WTC11 (cell line): ENCODE measurements around the gene HFE. TPM values are rescaled to one million over a fixed set of nuclear protein-coding genes. Genes with fewer than 3 reads are reported as not detected.

Experiments
- ATAC-seq: fragments of 200-7000 bp; cut with Tn5 transposase; 2 replicates; pipeline ENCODE4 v1.10.0; 2021; ENCODE audit warnings: mild to moderate bottlenecking, moderate library complexity
- CTCF ChIA-PET: fragments of 300-600 bp; sonication (Branson Sonifier 250); formaldehyde crosslinking; loops from one replicate; lab custom pipeline; 2021; ENCODE audit warnings: antibody characterized with exemption; lab: Charles Lee
- POLR2A ChIA-PET: fragments of 350-600 bp; sonication (Branson Sonifier 250); formaldehyde crosslinking; loops from one replicate; lab custom pipeline; 2021; ENCODE audit warnings: antibody characterized with exemption; lab: Charles Lee
- DNase-seq: peaks from one replicate; pipeline ENCODE4 v3.0.0; 2021; ENCODE audit warnings: low spot score
- H3K27ac Mint-ChIP-seq: 2 replicates; pipeline ENCODE4 v1.8.0; 2021; ENCODE audit warnings: mixed read lengths
- H3K27me3 Mint-ChIP-seq: 2 replicates; pipeline ENCODE4 v1.8.0; 2021; ENCODE audit warnings: low read depth, mild to moderate bottlenecking, moderate library complexity, mixed read lengths
- H3K36me3 Mint-ChIP-seq: 2 replicates; pipeline ENCODE4 v1.8.0; 2021; ENCODE audit warnings: mixed read lengths
- H3K4me1 Mint-ChIP-seq: 2 replicates; pipeline ENCODE4 v1.8.0; 2022; ENCODE audit warnings: mixed read lengths
- H3K4me3 Mint-ChIP-seq: 2 replicates; pipeline ENCODE4 v1.8.0; 2021; ENCODE audit warnings: mild to moderate bottlenecking, moderate library complexity, mixed read lengths
- H3K9me3 Mint-ChIP-seq: 2 replicates; pipeline ENCODE4 v1.8.0; 2021; ENCODE audit warnings: mixed read lengths
- CREM ChIP-seq: sonication (generic); formaldehyde crosslinking; IDR thresholded peaks from 2 replicates; pipeline ENCODE4 v1.8.1; 2022; ENCODE audit warnings: mild to moderate bottlenecking, missing genetic modification reagents, moderate library complexity
- ETV6 ChIP-seq: sonication (generic); formaldehyde crosslinking; IDR thresholded peaks from 2 replicates; pipeline ENCODE4 v1.8.1; 2022; ENCODE audit warnings: mild to moderate bottlenecking, missing genetic modification reagents
- FOXJ3 ChIP-seq: sonication (generic); formaldehyde crosslinking; IDR thresholded peaks from 2 replicates; pipeline ENCODE4 v1.9.0; 2021; ENCODE audit warnings: missing genetic modification reagents, mild to moderate bottlenecking, borderline replicate concordance
- FOXP1 ChIP-seq: sonication (generic); formaldehyde crosslinking; IDR thresholded peaks from 2 replicates; pipeline ENCODE4 v1.8.0; 2022; ENCODE audit warnings: missing genetic modification reagents, mild to moderate bottlenecking, moderate library complexity, borderline replicate concordance
- GABPB1 ChIP-seq: sonication (generic); formaldehyde crosslinking; IDR thresholded peaks from 2 replicates; pipeline ENCODE4 v1.8.1; 2023; ENCODE audit warnings: mild to moderate bottlenecking, missing genetic modification reagents
- GRHL2 ChIP-seq: fragments of 250-450 bp; sonication (Bioruptor Pico); IDR thresholded peaks from 2 replicates; pipeline ENCODE4 v1.8.0; 2022; ENCODE audit warnings: mild to moderate bottlenecking, moderate library complexity; ENCODE audit not compliant: insufficient replicate concordance, severe bottlenecking
- IRF2 ChIP-seq: sonication (generic); formaldehyde crosslinking; IDR thresholded peaks from 2 replicates; pipeline ENCODE4 v1.8.0; 2022; ENCODE audit warnings: low read depth, missing genetic modification reagents, borderline replicate concordance
- JUN ChIP-seq: sonication (generic); formaldehyde crosslinking; IDR thresholded peaks from 2 replicates; pipeline ENCODE4 v1.8.0; 2023; ENCODE audit warnings: mild to moderate bottlenecking, missing genetic modification reagents
- NFE2L1 ChIP-seq: sonication (generic); formaldehyde crosslinking; IDR thresholded peaks from 2 replicates; pipeline ENCODE4 v1.8.1; 2023; ENCODE audit warnings: missing genetic modification reagents
- PRRX2 ChIP-seq: fragments of 250-450 bp; sonication (Bioruptor Pico); IDR thresholded peaks from 2 replicates; pipeline ENCODE4 v1.8.0; 2021; ENCODE audit warnings: mild to moderate bottlenecking
- TEAD4 ChIP-seq: sonication (generic); formaldehyde crosslinking; IDR thresholded peaks from 2 replicates; pipeline ENCODE4 v1.8.0; 2022; ENCODE audit warnings: mild to moderate bottlenecking, missing genetic modification reagents
- ZNF121 ChIP-seq: sonication (generic); formaldehyde crosslinking; IDR thresholded peaks from 2 replicates; pipeline ENCODE4 v1.8.0; 2023; ENCODE audit warnings: missing genetic modification reagents
- ZNF219 ChIP-seq: sonication (generic); formaldehyde crosslinking; IDR thresholded peaks from 2 replicates; pipeline ENCODE4 v1.8.0; 2023; ENCODE audit warnings: missing genetic modification reagents, mild to moderate bottlenecking, borderline replicate concordance
- ZNF317 ChIP-seq: sonication (generic); formaldehyde crosslinking; IDR thresholded peaks from 2 replicates; pipeline ENCODE4 v1.8.1; 2023; ENCODE audit warnings: low read depth, mild to moderate bottlenecking, moderate library complexity, missing genetic modification reagents, borderline replicate concordance
- total RNA-seq: library from RNA; stranded (reverse); gene quantifications from 3 replicates; pipeline ENCODE4 v1.2.3, GENCODE V29; 2021
- TF ChIP-seq, protein P1 (sequence below): sonication (generic); formaldehyde crosslinking; conservative IDR thresholded peaks from 2 replicates; pipeline ENCODE4 v1.8.1; 2022; ENCODE audit warnings: mild to moderate bottlenecking, missing genetic modification reagents
- TF ChIP-seq, protein P2 (sequence below): sonication (generic); formaldehyde crosslinking; conservative IDR thresholded peaks from 2 replicates; pipeline ENCODE4 v1.8.1; 2023; ENCODE audit warnings: mild to moderate bottlenecking, low read depth, missing genetic modification reagents, moderate library complexity
- TF ChIP-seq, protein P3 (sequence below): sonication (generic); formaldehyde crosslinking; IDR thresholded peaks from 2 replicates; pipeline ENCODE4 v1.8.0; 2022; ENCODE audit warnings: mild to moderate bottlenecking, missing genetic modification reagents
- TF ChIP-seq, protein P4 (sequence below): fragments of 250-450 bp; sonication (Bioruptor Pico); IDR thresholded peaks from 2 replicates; pipeline ENCODE4 v1.9.0; 2021; ENCODE audit warnings: mild to moderate bottlenecking
- TF ChIP-seq, protein P5 (sequence below): fragments of 250-450 bp; sonication (Bioruptor Pico); IDR thresholded peaks from 2 replicates; pipeline ENCODE4 v1.9.0; 2021; ENCODE audit warnings: mild to moderate bottlenecking
- TF ChIP-seq, protein P6 (sequence below): fragments of 250-450 bp; sonication (Bioruptor Pico); IDR thresholded peaks from 2 replicates; pipeline ENCODE4 v1.9.0; 2021; ENCODE audit warnings: moderate library complexity, mild to moderate bottlenecking, inconsistent platforms, borderline replicate concordance
- TF ChIP-seq, protein P7 (sequence below): sonication (generic); formaldehyde crosslinking; IDR thresholded peaks from 2 replicates; pipeline ENCODE4 v1.8.0; 2023; ENCODE audit warnings: missing genetic modification reagents
- TF ChIP-seq, protein P8 (sequence below): fragments of 250-450 bp; sonication (Bioruptor Pico); conservative IDR thresholded peaks from 2 replicates; pipeline ENCODE4 v1.9.0; 2021; ENCODE audit warnings: mild to moderate bottlenecking

The HFE gene
- total RNA-seq, 1 experiment from 2014 or later: 1.9 TPM

DNA sequence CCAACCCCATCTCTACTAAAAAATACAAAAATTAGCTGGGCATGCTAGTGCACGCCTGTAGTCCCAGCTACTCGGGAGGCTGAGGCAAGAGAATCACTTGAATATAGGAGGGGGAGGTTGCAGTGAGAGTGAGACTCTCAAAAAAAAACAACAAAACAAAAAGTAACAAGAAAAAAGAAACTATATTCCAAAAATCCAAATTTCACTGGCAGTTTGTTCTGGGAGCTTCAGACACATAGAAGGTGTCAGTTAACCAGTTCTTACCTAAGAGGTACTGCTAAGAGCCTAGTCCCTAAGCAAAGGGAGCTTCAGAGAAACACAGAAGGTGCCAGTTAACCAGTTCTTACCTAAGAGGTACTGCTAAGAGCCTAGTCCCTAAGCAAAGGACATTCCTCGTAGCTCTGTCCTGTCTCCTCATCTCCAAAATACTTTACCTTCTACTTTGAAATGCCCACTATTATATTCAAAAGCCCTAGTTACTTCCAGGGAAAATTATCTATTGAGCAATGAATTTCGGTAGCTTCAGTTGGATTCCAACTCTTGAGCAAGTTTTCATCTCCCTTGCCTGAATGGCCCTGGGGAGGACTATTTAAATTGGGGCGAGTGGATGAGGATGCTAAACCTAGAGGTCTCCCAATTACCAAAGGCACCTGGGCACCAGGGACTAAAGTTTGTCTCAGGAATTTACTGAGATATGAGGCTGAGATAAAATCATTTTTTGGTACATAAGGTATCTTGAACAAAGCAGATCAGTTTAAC lies 41.0 kb downstream of the HFE start:
- peaks cover 42% of the 10 kb centered on the region for H3K36me3 Mint-ChIP-seq
- H3K27ac Mint-ChIP-seq: peak overlapping the region; percentile 99; the same call in 1 of the 2 replicates

DNA sequence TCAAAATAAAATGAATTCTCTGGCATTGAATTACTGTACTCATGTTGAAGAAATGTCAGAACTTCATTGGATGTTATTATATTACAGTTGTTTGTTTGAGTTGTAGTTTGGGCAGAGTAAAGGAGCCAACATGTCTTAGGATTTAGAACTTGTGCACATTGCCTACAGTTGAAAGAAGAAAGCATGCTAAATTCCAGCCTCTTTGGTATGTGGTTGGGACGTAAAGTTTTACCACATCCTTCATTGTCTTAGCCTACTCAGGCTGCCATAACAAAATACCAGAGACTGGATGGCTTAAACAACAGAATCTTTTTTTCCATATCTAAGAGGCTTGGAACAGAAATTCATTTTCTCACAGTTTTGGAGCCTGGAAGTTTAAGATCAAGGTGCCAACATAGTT lies 42.4 kb downstream of the HFE start:
- peak overlapping the region; percentile 22; the same call in 1 of the 2 replicates for H3K27ac Mint-ChIP-seq
- no peak overlapping the region for H3K4me3 Mint-ChIP-seq
- ChIA-PET POLR2A (interaction anchor here (8.3 kb wide), 1 partner anchor 29 kb away, joined by 563 read pairs; a partner anchor contains a TSS), CTCF (no interaction called here)
- no peaks in the 10 kb centered on the region for H3K9me3 Mint-ChIP-seq
- no peak for DNase-seq
- no peaks in the 10 kb centered on the region for H3K27me3 Mint-ChIP-seq
- peaks cover 31% of the 10 kb centered on the region for H3K4me1 Mint-ChIP-seq
- peaks cover 35% of the 10 kb centered on the region for H3K36me3 Mint-ChIP-seq
- ATAC-seq: no peak
- TF ChIP-seq, protein P1, sequence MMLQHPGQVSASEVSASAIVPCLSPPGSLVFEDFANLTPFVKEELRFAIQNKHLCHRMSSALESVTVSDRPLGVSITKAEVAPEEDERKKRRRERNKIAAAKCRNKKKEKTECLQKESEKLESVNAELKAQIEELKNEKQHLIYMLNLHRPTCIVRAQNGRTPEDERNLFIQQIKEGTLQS (CRISPR knock-in tag): no peak
- no peak for TF ChIP-seq GRHL2 (CRISPR knock-in tag)
- TF ChIP-seq, protein P2, sequence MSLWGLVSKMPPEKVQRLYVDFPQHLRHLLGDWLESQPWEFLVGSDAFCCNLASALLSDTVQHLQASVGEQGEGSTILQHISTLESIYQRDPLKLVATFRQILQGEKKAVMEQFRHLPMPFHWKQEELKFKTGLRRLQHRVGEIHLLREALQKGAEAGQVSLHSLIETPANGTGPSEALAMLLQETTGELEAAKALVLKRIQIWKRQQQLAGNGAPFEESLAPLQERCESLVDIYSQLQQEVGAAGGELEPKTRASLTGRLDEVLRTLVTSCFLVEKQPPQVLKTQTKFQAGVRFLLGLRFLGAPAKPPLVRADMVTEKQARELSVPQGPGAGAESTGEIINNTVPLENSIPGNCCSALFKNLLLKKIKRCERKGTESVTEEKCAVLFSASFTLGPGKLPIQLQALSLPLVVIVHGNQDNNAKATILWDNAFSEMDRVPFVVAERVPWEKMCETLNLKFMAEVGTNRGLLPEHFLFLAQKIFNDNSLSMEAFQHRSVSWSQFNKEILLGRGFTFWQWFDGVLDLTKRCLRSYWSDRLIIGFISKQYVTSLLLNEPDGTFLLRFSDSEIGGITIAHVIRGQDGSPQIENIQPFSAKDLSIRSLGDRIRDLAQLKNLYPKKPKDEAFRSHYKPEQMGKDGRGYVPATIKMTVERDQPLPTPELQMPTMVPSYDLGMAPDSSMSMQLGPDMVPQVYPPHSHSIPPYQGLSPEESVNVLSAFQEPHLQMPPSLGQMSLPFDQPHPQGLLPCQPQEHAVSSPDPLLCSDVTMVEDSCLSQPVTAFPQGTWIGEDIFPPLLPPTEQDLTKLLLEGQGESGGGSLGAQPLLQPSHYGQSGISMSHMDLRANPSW (CRISPR knock-in tag): no peak
- no peak for TF ChIP-seq CREM (CRISPR knock-in tag)
- TF ChIP-seq, protein P3, sequence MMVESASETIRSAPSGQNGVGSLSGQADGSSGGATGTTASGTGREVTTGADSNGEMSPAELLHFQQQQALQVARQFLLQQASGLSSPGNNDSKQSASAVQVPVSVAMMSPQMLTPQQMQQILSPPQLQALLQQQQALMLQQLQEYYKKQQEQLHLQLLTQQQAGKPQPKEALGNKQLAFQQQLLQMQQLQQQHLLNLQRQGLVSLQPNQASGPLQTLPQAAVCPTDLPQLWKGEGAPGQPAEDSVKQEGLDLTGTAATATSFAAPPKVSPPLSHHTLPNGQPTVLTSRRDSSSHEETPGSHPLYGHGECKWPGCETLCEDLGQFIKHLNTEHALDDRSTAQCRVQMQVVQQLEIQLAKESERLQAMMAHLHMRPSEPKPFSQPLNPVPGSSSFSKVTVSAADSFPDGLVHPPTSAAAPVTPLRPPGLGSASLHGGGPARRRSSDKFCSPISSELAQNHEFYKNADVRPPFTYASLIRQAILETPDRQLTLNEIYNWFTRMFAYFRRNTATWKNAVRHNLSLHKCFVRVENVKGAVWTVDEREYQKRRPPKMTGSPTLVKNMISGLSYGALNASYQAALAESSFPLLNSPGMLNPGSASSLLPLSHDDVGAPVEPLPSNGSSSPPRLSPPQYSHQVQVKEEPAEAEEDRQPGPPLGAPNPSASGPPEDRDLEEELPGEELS (CRISPR knock-in tag): no peak
- TF ChIP-seq JUN (CRISPR knock-in tag): no peak
- TF ChIP-seq FOXJ3: no peak
- no peak for TF ChIP-seq PRRX2 (CRISPR knock-in tag)
- no peak for TF ChIP-seq ZNF121 (CRISPR knock-in tag)
- TF ChIP-seq IRF2: no peak

More for the DNA sequence above, 41.0 kb downstream of the HFE start:
- no peak for TF ChIP-seq FOXP1 (CRISPR knock-in tag)
- no peak for TF ChIP-seq TEAD4 (CRISPR knock-in tag)
- no peak for TF ChIP-seq ZNF219 (CRISPR knock-in tag)
- TF ChIP-seq ETV6: no peak
- no peak for TF ChIP-seq NFE2L1 (CRISPR knock-in tag)
- TF ChIP-seq, protein P4, sequence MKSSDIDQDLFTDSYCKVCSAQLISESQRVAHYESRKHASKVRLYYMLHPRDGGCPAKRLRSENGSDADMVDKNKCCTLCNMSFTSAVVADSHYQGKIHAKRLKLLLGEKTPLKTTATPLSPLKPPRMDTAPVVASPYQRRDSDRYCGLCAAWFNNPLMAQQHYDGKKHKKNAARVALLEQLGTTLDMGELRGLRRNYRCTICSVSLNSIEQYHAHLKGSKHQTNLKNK: no peak
- TF ChIP-seq, protein P5, sequence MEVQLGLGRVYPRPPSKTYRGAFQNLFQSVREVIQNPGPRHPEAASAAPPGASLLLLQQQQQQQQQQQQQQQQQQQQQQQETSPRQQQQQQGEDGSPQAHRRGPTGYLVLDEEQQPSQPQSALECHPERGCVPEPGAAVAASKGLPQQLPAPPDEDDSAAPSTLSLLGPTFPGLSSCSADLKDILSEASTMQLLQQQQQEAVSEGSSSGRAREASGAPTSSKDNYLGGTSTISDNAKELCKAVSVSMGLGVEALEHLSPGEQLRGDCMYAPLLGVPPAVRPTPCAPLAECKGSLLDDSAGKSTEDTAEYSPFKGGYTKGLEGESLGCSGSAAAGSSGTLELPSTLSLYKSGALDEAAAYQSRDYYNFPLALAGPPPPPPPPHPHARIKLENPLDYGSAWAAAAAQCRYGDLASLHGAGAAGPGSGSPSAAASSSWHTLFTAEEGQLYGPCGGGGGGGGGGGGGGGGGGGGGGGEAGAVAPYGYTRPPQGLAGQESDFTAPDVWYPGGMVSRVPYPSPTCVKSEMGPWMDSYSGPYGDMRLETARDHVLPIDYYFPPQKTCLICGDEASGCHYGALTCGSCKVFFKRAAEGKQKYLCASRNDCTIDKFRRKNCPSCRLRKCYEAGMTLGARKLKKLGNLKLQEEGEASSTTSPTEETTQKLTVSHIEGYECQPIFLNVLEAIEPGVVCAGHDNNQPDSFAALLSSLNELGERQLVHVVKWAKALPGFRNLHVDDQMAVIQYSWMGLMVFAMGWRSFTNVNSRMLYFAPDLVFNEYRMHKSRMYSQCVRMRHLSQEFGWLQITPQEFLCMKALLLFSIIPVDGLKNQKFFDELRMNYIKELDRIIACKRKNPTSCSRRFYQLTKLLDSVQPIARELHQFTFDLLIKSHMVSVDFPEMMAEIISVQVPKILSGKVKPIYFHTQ (CRISPR knock-in tag): no peak
- TF ChIP-seq ZNF317 (CRISPR knock-in tag): no peak
- no peak for TF ChIP-seq GABPB1 (CRISPR knock-in tag)
- TF ChIP-seq, protein P6, sequence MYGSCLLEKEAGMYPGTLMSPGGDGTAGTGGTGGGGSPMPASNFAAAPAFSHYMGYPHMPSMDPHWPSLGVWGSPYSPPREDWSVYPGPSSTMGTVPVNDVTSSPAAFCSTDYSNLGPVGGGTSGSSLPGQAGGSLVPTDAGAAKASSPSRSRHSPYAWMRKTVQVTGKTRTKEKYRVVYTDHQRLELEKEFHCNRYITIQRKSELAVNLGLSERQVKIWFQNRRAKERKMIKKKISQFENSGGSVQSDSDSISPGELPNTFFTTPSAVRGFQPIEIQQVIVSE (CRISPR knock-in tag): no peak
- TF ChIP-seq, protein P7, sequence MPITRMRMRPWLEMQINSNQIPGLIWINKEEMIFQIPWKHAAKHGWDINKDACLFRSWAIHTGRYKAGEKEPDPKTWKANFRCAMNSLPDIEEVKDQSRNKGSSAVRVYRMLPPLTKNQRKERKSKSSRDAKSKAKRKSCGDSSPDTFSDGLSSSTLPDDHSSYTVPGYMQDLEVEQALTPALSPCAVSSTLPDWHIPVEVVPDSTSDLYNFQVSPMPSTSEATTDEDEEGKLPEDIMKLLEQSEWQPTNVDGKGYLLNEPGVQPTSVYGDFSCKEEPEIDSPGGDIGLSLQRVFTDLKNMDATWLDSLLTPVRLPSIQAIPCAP: no peak
- TF ChIP-seq, protein P8, sequence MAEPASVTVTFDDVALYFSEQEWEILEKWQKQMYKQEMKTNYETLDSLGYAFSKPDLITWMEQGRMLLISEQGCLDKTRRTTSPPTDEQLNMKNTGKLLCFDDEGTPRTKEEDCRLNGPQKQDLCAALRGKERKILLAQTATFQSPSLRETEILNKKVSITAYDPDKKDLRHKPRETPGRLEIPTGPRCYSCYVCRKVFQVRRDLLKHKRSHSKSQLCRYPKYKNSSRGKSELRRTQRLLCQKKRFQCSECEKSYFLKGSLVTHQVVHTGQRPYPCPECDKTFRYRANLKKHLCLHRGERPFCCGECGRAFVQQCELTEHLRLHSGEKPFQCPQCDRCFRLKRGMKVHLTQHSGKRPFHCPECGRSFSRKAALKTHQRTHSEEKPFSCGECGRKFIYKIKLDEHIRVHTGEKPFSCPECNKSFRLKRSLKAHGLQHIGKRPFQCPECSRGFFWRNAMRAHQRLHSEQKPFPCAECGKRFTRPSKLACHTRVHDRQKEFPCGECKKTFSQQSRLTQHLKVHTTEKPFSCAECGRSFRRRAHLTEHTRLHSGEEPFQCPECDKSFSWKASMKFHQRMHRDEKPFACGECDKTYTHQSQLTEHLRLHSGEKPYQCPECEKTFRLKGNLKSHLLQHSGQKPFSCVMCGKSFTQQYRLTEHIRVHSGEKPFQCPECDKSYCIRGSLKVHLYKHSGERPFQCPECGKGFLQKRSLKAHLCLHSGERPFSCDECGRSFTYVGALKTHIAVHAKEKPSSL: no peak
- Mint-ChIP-seq H3K27me3 (no peaks in the 10 kb centered on the region), H3K9me3 (no peaks in the 10 kb centered on the region), H3K4me3 (peak overlapping the region; percentile 95), H3K4me1 (peaks cover 31% of the 10 kb centered on the region)
- ChIA-PET CTCF (interaction anchor here (0.7 kb wide), 1 partner anchor 25 kb away, joined by 6 read pairs; no protein-coding TSS in a partner anchor), POLR2A (interaction anchor here (1.0 to 8.3 kb wide), 7 partner anchors 25 to 122 kb away, joined by 3 to 563 read pairs (median 9); a partner anchor contains a TSS)
- DNase-seq (no peak), ATAC-seq (no peak)
